HepG2 (cell line): ENCODE results near the gene CLDN20. TPM values are rescaled to one million over a fixed set of nuclear protein-coding genes. Genes with fewer than 3 reads are reported as not detected.

Experiments
- ATAC-seq: fragments of 200-7000 bp; cut with Tn5 transposase; 3 replicates; pipeline ENCODE4 v1.9.1; 2020; ENCODE audit warnings: mild to moderate bottlenecking, moderate library complexity
- BruUV-seq: library from RNA; stranded (reverse); fragments of 400-500 nt; replicated peaks from 2 replicates; lab custom pipeline; 2021; lab: Mats Ljungman, UMichigan
- CTCF ChIA-PET: fragments of 300-600 bp; formaldehyde crosslinking; extraction: SDS; loops from one replicate; lab custom pipeline; 2021; ENCODE audit warnings: low total read pairs, inconsistent platforms, low intra/inter-chr PET ratio; lab: Yijun Ruan, JAX
- POLR2A ChIA-PET: fragments of 350-600 bp; sonication (Branson Sonifier 250); formaldehyde crosslinking; loops from one replicate; lab custom pipeline; 2020; ENCODE audit warnings: antibody characterized with exemption, inconsistent platforms; lab: Yijun Ruan, JAX
- DNase-seq: peaks from one replicate; pipeline ENCODE4 v3.0.0-alpha.2; 2015; ENCODE audit warnings: low spot score
- FAIRE-seq: peaks from 3 replicates; lab custom pipeline; 2011; peaks lifted over from hg19 to GRCh38; lab: Jason Lieb, UNC
- H2AFZ ChIP-seq: one replicate; pipeline ENCODE4 v1.6.1; 2011; ENCODE audit warnings: low read length, inconsistent platforms
- H3K27ac ChIP-seq: fragments of 300-600 bp; 3 replicates; pipeline ENCODE4 v1.8.0; 2011; ENCODE audit warnings: mixed run types, mild to moderate bottlenecking, mixed read lengths, low read length, inconsistent platforms; ENCODE audit not compliant: insufficient read depth; ENCODE audit errors: extremely low read length
- H3K27me3 ChIP-seq, 2 experiments: fragments of 200-600 bp in 1 of 2; 2 replicates in 1 of 2; 3 replicates in 1 of 2; pipeline versions ENCODE4 v1.6.0 to v1.8.0; 2011; ENCODE audit warnings: low read length in 2 of 2, mild to moderate bottlenecking in 2 of 2, moderate library complexity in 2 of 2, inconsistent platforms in 1 of 2; ENCODE audit not compliant: insufficient read depth in 2 of 2, control insufficient read depth in 1 of 2
- H3K36me3 ChIP-seq, 2 experiments: fragments of 200-600 bp in 1 of 2; replicated peaks in 1 of 2; 2 replicates in 1 of 2; 3 replicates in 1 of 2; pipeline versions ENCODE4 v1.5.1 to v1.8.0; 2011; ENCODE audit warnings: low read length in 2 of 2, inconsistent platforms in 1 of 2; ENCODE audit not compliant: insufficient read depth in 2 of 2, control insufficient read depth in 1 of 2
- H3K4me1 ChIP-seq: 2 replicates; pipeline ENCODE4 v1.5.1; 2012; ENCODE audit warnings: low read length, inconsistent platforms; ENCODE audit not compliant: insufficient read depth
- H3K4me2 ChIP-seq: 2 replicates; pipeline ENCODE4 v1.6.0; 2011; ENCODE audit warnings: low read depth, low read length, inconsistent platforms
- H3K4me3 ChIP-seq, 3 experiments: fragments of 200-600 bp in 1 of 3; sonication (generic), shearing (Covaris generic) in 1 of 3; replicated peaks in 1 of 3; 2 replicates each; pipeline ENCODE4 v1.5.1; 2011 to 2016; ENCODE audit warnings: low read length in 3 of 3, inconsistent platforms in 2 of 3, low read depth in 2 of 3, mild to moderate bottlenecking in 2 of 3, control low read depth in 1 of 3, mixed read lengths in 1 of 3; ENCODE audit not compliant: insufficient read depth in 1 of 3
- H3K79me2 ChIP-seq: one replicate; pipeline ENCODE4 v1.6.1; 2011; ENCODE audit warnings: low read length, inconsistent platforms; ENCODE audit not compliant: insufficient read depth
- H3K9ac ChIP-seq: 2 replicates; pipeline ENCODE4 v1.6.0; 2011; ENCODE audit warnings: mild to moderate bottlenecking, low read depth, low read length, inconsistent platforms; ENCODE audit not compliant: insufficient read depth
- H3K9me3 ChIP-seq: 2 replicates; pipeline ENCODE4 v1.5.1; 2012; ENCODE audit warnings: mild to moderate bottlenecking, low read length
- H4K20me1 ChIP-seq: 2 replicates; pipeline ENCODE4 v1.6.0; 2011; ENCODE audit warnings: inconsistent platforms, mild to moderate bottlenecking, low read length, moderate library complexity; ENCODE audit not compliant: insufficient read depth
- CTCF ChIP-seq: sonication (generic); formaldehyde crosslinking; IDR thresholded peaks from 2 replicates; pipeline ENCODE4 v1.5.0; 2020; ENCODE audit warnings: mild to moderate bottlenecking, missing genetic modification reagents, moderate library complexity
- HOXA3 ChIP-seq: sonication (generic); formaldehyde crosslinking; IDR thresholded peaks from 2 replicates; pipeline ENCODE4 v1.5.0; 2020; ENCODE audit warnings: missing genetic modification reagents
- PATZ1 ChIP-seq: sonication (generic); formaldehyde crosslinking; IDR thresholded peaks from 2 replicates; pipeline ENCODE4 v1.4.0; 2020; ENCODE audit warnings: missing genetic modification reagents
- TEAD3 ChIP-seq: optimal IDR thresholded peaks from 2 replicates; pipeline ENCODE3; 2016; ENCODE audit warnings: borderline replicate concordance
- ZBTB33 ChIP-seq: sonication (generic); formaldehyde crosslinking; IDR thresholded peaks from 2 replicates; pipeline ENCODE4 v1.4.0; 2020; ENCODE audit warnings: missing genetic modification reagents
- WGBS: methylation state at CpG from one replicate; pipeline ENCODE4 v1.1.6; 2017; ENCODE audit warnings: low lambda C conversion rate; 5-methylcytosine and 5-hydroxymethylcytosine counted together
- in situ Hi-C: cut with HindIII; loops from 2 replicates; pipeline ENCODE4 v1.10.0; 2017; ENCODE audit warnings: low pct_unique_long_range_greater_than_20kb; ENCODE audit not compliant: extremely low pct_ligation_motif_present
- intact Hi-C: fragments of 100-400 bp; cut with micrococcal nuclease; formaldehyde crosslinking; loops from one replicate; pipeline ENCODE4 v1.10.0; 2022; ENCODE audit not compliant: unreplicated experiment
- polyA plus RNA-seq, 8 experiments: library from polyadenylated mRNA; depleted of rRNA in 3 of 8; stranded (reverse) in 7 of 8; unstranded in 1 of 8; fragments of >200 nt; fragmentation: Illumina TruSeq in 4 of 8; extraction: Trizol in 4 of 8; gene quantifications; 2 replicates each; pipeline versions ENCODE4 v1.2.1 to v1.2.3, GENCODE V29; 2011 to 2016; ENCODE audit warnings: low read depth in 4 of 8, missing spikeins in 1 of 8, mixed read lengths in 1 of 8; ENCODE audit not compliant: insufficient read depth in 1 of 8
- total RNA-seq, 5 experiments: library from RNA; depleted of rRNA; stranded (reverse); fragments of >200 nt; fragmentation: Illumina TruSeq; extraction: Trizol; gene quantifications; 2 replicates each; pipeline ENCODE4 v1.2.3, GENCODE V29; 2016; ENCODE audit warnings: low read depth in 1 of 5

Gene CLDN20
- total and polyA plus RNA-seq, 2 of the 13 experiments (the other 11 are each of a cell fraction or from before 2014, with no cell fraction given) = not detected

- Histone ChIP-seq H3K4me1 (no peaks in the 10 kb centered on the region), H3K27me3 (no peaks in the 10 kb centered on the region), H3K79me2 (peaks cover 13% of the 10 kb centered on the region), H3K4me2 (no peak overlapping the region), H2AFZ (no peak overlapping the region), H3K36me3 (peaks cover 48 to 94% of the 10 kb centered on the region in 2 experiments), H4K20me1 (0 out of 2 replicates have a peak, but pooled peaks cover 3% of the 10 kb centered on the region), H3K9ac (no peak overlapping the region), H3K4me3 (no peak overlapping the region), H3K9me3 (no peaks in the 10 kb centered on the region), H3K27ac (no peak overlapping the region)
- FAIRE-seq = peak; percentile 37
- BruUV-seq = no TSS peak
- 94% methylated on average over 11 of the region's 11 CpGs for WGBS
- ChIA-PET CTCF (no interaction called here), POLR2A (no interaction called here)
- intact Hi-C loops (no loop called here), in situ Hi-C loops (no loop called here)
- peak; percentile 60 for ATAC-seq
- 0 out of 2 replicates have a peak, but pooled peaks have one; percentile 1 for TF ChIP-seq CTCF (CRISPR knock-in tag)
- no peak for TF ChIP-seq PATZ1 (CRISPR knock-in tag)
- TF ChIP-seq HOXA3 (CRISPR knock-in tag) = 0 out of 2 replicates have a peak, but pooled peaks have one; percentile 13
- TF ChIP-seq ZBTB33 (CRISPR knock-in tag) = peak; percentile 95
- peak; percentile 71 for TF ChIP-seq TEAD3 (CRISPR knock-in tag)
- peak; percentile 30 for DNase-seq
These were observed 2.5 kb upstream of the CLDN20 start for GRCh38 chr6:155261111-155261900.
